OCI-LY3 (cell line): ENCODE results near the gene SPDYC.

Source experiments
- H2AFZ ChIP-seq: fragments of 200-600, 300-600 bp; shearing (Covaris generic); 2 replicates; pipeline ENCODE4 v1.6.0; 2014; ENCODE audit warnings: antibody characterized with exemption, low read depth, low read length
- H3K27ac ChIP-seq: fragments of 200-600, 300-600 bp; sonication (generic); 2 replicates; pipeline ENCODE4 v1.5.1; 2014; ENCODE audit warnings: mild to moderate bottlenecking, low read length, moderate library complexity, mixed read lengths
- H3K27me3 ChIP-seq: fragments of 200-600, 300-600 bp; sonication (generic); 2 replicates; pipeline ENCODE4 v1.6.1; 2014; ENCODE audit warnings: low read depth, low read length, mixed read lengths
- H3K36me3 ChIP-seq: fragments of 200-600, 300-600 bp; sonication (generic); replicated peaks from 2 replicates; pipeline ENCODE3; 2014; ENCODE audit warnings: low read depth, low read length, mixed read lengths
- H3K4me1 ChIP-seq: fragments of 300-600, 200-600 bp; sonication (generic); 2 replicates; pipeline ENCODE4 v1.6.1; 2014; ENCODE audit warnings: low read length, mixed read lengths
- H3K4me2 ChIP-seq: fragments of 200-600, 300-600 bp; sonication (generic); 2 replicates; pipeline ENCODE4 v1.6.1; 2014; ENCODE audit warnings: low read length, mixed read lengths
- H3K4me3 ChIP-seq: fragments of 300-600, 200-600 bp; sonication (generic); 2 replicates; pipeline ENCODE4 v1.5.1; 2014; ENCODE audit warnings: antibody characterized with exemption, mild to moderate bottlenecking, low read length, moderate library complexity
- H3K79me2 ChIP-seq: fragments of 300-600, 200-600 bp; shearing (Covaris generic); 2 replicates; pipeline ENCODE4 v1.6.1; 2014; ENCODE audit warnings: mild to moderate bottlenecking, low read length, mixed read lengths
- H3K9ac ChIP-seq: fragments of 300-600, 200-600 bp; shearing (Covaris generic); 2 replicates; pipeline ENCODE4 v1.6.0; 2014; ENCODE audit warnings: mild to moderate bottlenecking, low read length, moderate library complexity
- H3K9me3 ChIP-seq: fragments of 200-600, 300-600 bp; shearing (Covaris generic); 2 replicates; pipeline ENCODE4 v1.6.1; 2014; ENCODE audit warnings: low read length, mixed read lengths; ENCODE audit not compliant: insufficient read depth
- H4K20me1 ChIP-seq: fragments of 200-600, 300-600 bp; sonication (generic); 2 replicates; pipeline ENCODE4 v1.6.1; 2016; ENCODE audit warnings: low read length, mixed read lengths; ENCODE audit not compliant: insufficient read depth
- EZH2phosphoT487 ChIP-seq: fragments of 200-600 bp; shearing (Covaris generic); IDR thresholded peaks from 2 replicates; pipeline ENCODE4 v1.6.1; 2018; ENCODE audit warnings: antibody characterized with exemption, mixed run types, low read depth
- TF ChIP-seq, protein P1 (sequence below): fragments of 200-600, 300-600 bp; sonication (generic); IDR thresholded peaks from 2 replicates; pipeline ENCODE4 v1.5.1; 2014; ENCODE audit warnings: antibody characterized with exemption, low read length, low read depth

SPDYC gene

DNA sequence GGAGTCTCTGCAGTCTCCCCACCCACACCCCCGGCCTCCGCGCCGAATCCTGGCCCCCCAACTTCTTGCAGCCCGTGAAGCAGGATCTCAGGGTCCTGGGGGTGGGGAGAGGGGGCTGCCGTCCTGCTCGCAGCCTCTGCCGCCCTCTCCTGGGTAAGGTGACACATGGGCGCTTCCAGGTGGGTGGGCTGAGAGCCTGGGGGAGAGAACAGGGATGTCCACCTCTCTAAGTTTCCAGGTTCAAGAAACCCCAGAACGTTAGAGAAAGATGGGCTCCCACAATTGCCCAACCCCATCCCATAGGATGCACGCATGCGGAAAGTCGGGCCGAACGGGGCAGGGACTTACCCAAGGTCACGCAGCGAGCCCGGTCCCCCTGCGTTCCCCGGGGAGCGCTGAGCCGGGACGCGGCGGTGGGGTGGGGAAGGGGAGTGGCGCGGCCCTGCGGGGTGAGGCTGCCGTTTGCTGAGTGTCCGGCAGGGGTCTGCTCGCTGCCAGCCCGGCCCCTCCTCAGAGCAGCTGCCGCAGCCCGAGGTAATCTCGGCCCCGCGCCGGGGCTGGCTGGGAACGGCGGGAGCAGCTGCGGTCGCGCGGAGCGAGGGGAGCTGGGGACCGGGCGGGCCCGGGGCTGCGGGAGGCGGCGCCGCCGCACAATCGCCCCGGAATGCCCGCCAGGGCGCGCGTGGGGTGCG, 11.0 kb downstream of the SPDYC start:
- H3K27me3 ChIP-seq: no peaks in the 10 kb centered on the region
- no peaks in the 10 kb centered on the region for H4K20me1 ChIP-seq
- H3K4me2 ChIP-seq: peak overlapping the region; percentile 98
- no peaks in the 10 kb centered on the region for H3K9me3 ChIP-seq
- peaks cover 7% of the 10 kb centered on the region for H3K36me3 ChIP-seq
- peak overlapping the region; percentile 94 for H3K4me3 ChIP-seq
- H2AFZ ChIP-seq: peak overlapping the region; percentile 65
- H3K27ac ChIP-seq: peak overlapping the region; percentile 49
- H3K4me1 ChIP-seq: peaks cover 13% of the 10 kb centered on the region
- peaks cover 13% of the 10 kb centered on the region for H3K79me2 ChIP-seq
- TF ChIP-seq, protein P1, sequence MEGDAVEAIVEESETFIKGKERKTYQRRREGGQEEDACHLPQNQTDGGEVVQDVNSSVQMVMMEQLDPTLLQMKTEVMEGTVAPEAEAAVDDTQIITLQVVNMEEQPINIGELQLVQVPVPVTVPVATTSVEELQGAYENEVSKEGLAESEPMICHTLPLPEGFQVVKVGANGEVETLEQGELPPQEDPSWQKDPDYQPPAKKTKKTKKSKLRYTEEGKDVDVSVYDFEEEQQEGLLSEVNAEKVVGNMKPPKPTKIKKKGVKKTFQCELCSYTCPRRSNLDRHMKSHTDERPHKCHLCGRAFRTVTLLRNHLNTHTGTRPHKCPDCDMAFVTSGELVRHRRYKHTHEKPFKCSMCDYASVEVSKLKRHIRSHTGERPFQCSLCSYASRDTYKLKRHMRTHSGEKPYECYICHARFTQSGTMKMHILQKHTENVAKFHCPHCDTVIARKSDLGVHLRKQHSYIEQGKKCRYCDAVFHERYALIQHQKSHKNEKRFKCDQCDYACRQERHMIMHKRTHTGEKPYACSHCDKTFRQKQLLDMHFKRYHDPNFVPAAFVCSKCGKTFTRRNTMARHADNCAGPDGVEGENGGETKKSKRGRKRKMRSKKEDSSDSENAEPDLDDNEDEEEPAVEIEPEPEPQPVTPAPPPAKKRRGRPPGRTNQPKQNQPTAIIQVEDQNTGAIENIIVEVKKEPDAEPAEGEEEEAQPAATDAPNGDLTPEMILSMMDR: peak; percentile 92
- TF ChIP-seq EZH2phosphoT487: no peak
- peak overlapping the region; percentile 94 for H3K9ac ChIP-seq

DNA sequence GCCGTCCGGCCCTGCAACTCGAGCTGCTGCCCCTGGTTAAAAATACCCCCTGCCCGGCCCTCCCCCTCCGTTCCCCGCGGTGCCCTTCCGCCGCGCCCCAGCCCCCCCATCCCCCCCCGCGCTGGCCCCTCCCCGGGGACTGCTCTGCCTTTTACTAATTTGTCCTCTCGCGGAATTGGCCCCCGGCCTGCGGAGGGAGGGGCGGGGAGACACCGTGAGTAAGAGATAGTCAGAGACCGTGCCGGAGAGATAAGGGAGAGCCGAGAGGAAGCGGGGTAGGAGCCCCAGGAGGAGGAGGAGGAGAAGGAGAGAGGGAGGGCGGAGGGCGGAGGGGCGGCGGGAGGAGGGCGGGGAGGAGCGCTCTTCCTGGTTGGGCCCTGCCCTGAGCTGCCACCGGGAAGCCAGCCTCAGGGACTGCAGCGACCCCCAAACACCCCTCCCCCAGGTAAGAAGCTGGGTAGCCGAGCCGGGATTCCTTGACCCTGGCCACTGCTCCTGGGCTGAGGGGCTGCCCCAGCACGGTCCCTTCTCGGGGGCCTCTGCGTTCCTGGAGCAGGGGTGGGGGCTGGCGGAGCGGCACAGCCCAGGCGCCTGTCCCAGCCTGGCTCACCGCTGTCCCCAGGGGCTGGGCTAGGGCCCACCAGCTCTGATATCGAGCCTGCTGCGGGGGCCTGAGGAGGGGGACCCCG, 11.7 kb downstream of the SPDYC start, which contains the start of gene CAPN1:
Gene CAPN1 (plus strand): TSS at position 360 of the 689 bp plus-strand sequence. CDS start 774 bp downstream, outside the sequence.
- no peak for TF ChIP-seq EZH2phosphoT487
- TF ChIP-seq, protein P1: no peak
- Histone ChIP-seq H3K27me3 (no peaks in the 10 kb centered on the region), H3K9ac (peak within 1 kb of the TSS; percentile 94), H3K9me3 (no peaks in the 10 kb centered on the region), H3K79me2 (peaks cover 13% of the 10 kb centered on the region), H3K36me3 (peaks cover 12% of the 10 kb centered on the region), H4K20me1 (no peaks in the 10 kb centered on the region), H3K4me3 (peak within 1 kb of the TSS; percentile 94), H3K27ac (peak within 1 kb of the TSS; percentile 49), H3K4me1 (peaks cover 13% of the 10 kb centered on the region), H3K4me2 (peak within 1 kb of the TSS; percentile 98), H2AFZ (peak within 1 kb of the TSS; percentile 65)

DNA sequence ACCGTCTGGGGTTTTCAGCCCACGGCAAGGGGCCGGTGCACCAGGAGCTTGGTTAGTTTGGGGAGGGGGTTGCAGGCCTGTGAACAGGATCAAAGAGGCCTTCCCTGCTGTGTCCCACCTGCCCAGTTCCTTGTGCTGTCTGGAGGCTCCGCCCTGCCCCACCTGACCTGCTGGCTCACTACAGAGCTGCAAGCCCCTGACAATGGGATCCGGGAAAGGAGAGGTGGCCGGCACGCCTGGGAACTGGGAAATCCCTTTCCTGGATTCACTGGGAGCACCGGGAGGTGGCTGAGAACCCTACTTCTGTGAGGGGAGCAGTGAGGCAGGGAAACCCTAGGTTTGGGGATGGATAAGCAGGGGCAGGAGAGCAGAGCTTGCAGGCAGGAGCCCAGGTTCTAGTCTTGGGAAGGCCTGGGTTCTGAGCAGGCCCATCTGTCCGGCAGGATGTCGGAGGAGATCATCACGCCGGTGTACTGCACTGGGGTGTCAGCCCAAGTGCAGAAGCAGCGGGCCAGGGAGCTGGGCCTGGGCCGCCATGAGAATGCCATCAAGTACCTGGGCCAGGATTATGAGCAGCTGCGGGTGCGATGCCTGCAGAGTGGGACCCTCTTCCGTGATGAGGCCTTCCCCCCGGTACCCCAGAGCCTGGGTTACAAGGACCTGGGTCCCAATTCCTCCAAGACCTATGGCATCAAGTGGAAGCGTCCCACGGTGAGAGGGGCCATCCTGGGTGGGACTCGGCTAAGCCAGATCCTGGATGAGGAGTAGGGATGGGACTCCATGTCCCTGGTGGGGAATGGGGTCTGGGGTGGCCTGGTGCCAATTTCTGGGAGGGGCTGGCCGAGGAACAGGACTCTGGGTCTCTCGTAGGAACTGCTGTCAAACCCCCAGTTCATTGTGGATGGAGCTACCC, 12.5 kb downstream of the SPDYC start:
- Histone ChIP-seq H3K4me1 (peaks cover 13% of the 10 kb centered on the region), H3K4me3 (peak overlapping the region; percentile 94), H4K20me1 (no peaks in the 10 kb centered on the region), H3K9ac (peak overlapping the region; percentile 94), H3K27me3 (no peaks in the 10 kb centered on the region), H3K36me3 (peaks cover 19% of the 10 kb centered on the region), H3K79me2 (peaks cover 13% of the 10 kb centered on the region), H3K9me3 (no peaks in the 10 kb centered on the region), H2AFZ (0 out of 2 replicates have a peak overlapping the region, but pooled peaks have one; percentile 23), H3K4me2 (peak overlapping the region; percentile 98), H3K27ac (peak overlapping the region; percentile 48)
- no peak for TF ChIP-seq EZH2phosphoT487
- TF ChIP-seq, protein P1: no peak
